ENCODE measurements around the gene ABI3BP. TPM values are rescaled to one million over a fixed set of nuclear protein-coding genes. Genes with fewer than 3 reads are reported as not detected.

The ABI3BP gene
- total and polyA plus RNA-seq, 2 donors (not counting 1 experiment from before 2014, with no cell fraction given) = 4.8 to 62.9 TPM

GRCh38 chr3:100744671-100745070 is 248.6 kb downstream of the ABI3BP start:
- no peaks in the 10 kb centered on the region for H3K27me3 ChIP-seq (ENCODE audit: control insufficient read depth, insufficient read depth, low read length)
- H3K4me3 ChIP-seq (replicated peaks in 1 of 4; ENCODE audit: control extremely low read depth in 1 of 4, insufficient read depth in 1 of 4, low read depth in 3 of 4, low read length in 4 of 4) = no peak overlapping the region
- no peaks in the 10 kb centered on the region for H3K9me3 ChIP-seq (ENCODE audit: control insufficient read depth, insufficient read depth, low read depth, low read length)
- no peaks in the 10 kb centered on the region for H3K79me2 ChIP-seq (ENCODE audit: control insufficient read depth, insufficient read depth, low read length)
- H3K27ac ChIP-seq (ENCODE audit: insufficient read depth, low read length) = no peak overlapping the region
- H3K4me2 ChIP-seq (ENCODE audit: extremely low read depth, insufficient read depth, low read length) = no peak overlapping the region
- no peak for DNase-seq (ENCODE audit: low read depth in 2 of 2)
- peaks cover 12% of the 10 kb centered on the region for H3K36me3 ChIP-seq (ENCODE audit: control insufficient read depth, insufficient read depth, low read length)
- TF ChIP-seq EZH2 (IDR thresholded peaks at IDR 0.05; ENCODE audit: low read length, missing control alignments) (no peak), CTCF (conservative IDR thresholded peaks at IDR 0.05 in 1 of 2, IDR thresholded peaks at IDR 0.05 in 1 of 2; ENCODE audit: low read depth in 1 of 2, low read length in 2 of 2) (no peak)
- H2AFZ ChIP-seq (ENCODE audit: low read length) = no peak overlapping the region
- H3K9ac ChIP-seq (ENCODE audit: insufficient read depth, low read length) = no peak overlapping the region
- H3K4me1 ChIP-seq (ENCODE audit: control insufficient read depth, extremely low read depth, insufficient read depth, low read length) = no peaks in the 10 kb centered on the region
- H4K20me1 ChIP-seq (ENCODE audit: control insufficient read depth, extremely low read depth, insufficient read depth, low read length) = no peaks in the 10 kb centered on the region

GRCh38 chr3:100743535-100743934 is 249.7 kb downstream of the ABI3BP start:
- Histone ChIP-seq H3K79me2 (ENCODE audit: control insufficient read depth, insufficient read depth, low read length) (no peaks in the 10 kb centered on the region), H3K4me3 (replicated peaks in 1 of 4; ENCODE audit: control extremely low read depth in 1 of 4, insufficient read depth in 1 of 4, low read depth in 3 of 4, low read length in 4 of 4) (no peak overlapping the region), H3K9me3 (ENCODE audit: control insufficient read depth, insufficient read depth, low read depth, low read length) (no peaks in the 10 kb centered on the region), H3K27ac (ENCODE audit: insufficient read depth, low read length) (no peak overlapping the region), H3K4me2 (ENCODE audit: extremely low read depth, insufficient read depth, low read length) (no peak overlapping the region), H4K20me1 (ENCODE audit: control insufficient read depth, extremely low read depth, insufficient read depth, low read length) (no peaks in the 10 kb centered on the region), H3K27me3 (ENCODE audit: control insufficient read depth, insufficient read depth, low read length) (no peaks in the 10 kb centered on the region), H3K9ac (ENCODE audit: insufficient read depth, low read length) (no peak overlapping the region), H3K4me1 (ENCODE audit: control insufficient read depth, extremely low read depth, insufficient read depth, low read length) (no peaks in the 10 kb centered on the region), H3K36me3 (ENCODE audit: control insufficient read depth, insufficient read depth, low read length) (peaks cover 11% of the 10 kb centered on the region), H2AFZ (ENCODE audit: low read length) (no peak overlapping the region)
- DNase-seq (ENCODE audit: low read depth in 2 of 2) = no peak
- TF ChIP-seq EZH2 (IDR thresholded peaks at IDR 0.05; ENCODE audit: low read length, missing control alignments) = no peak
- no peak for TF ChIP-seq CTCF (conservative IDR thresholded peaks at IDR 0.05 in 1 of 2, IDR thresholded peaks at IDR 0.05 in 1 of 2; ENCODE audit: low read depth in 1 of 2, low read length in 2 of 2)

GRCh38 chr3:100740207-100740606 is 253.0 kb downstream of the ABI3BP start:
- Histone ChIP-seq H3K27me3 (ENCODE audit: control insufficient read depth, insufficient read depth, low read length) (no peaks in the 10 kb centered on the region), H3K4me2 (ENCODE audit: extremely low read depth, insufficient read depth, low read length) (no peak overlapping the region), H3K79me2 (ENCODE audit: control insufficient read depth, insufficient read depth, low read length) (peaks cover 2% of the 10 kb centered on the region), H3K4me3 (replicated peaks in 1 of 4; ENCODE audit: control extremely low read depth in 1 of 4, insufficient read depth in 1 of 4, low read depth in 3 of 4, low read length in 4 of 4) (no peak overlapping the region), H3K27ac (ENCODE audit: insufficient read depth, low read length) (no peak overlapping the region), H3K4me1 (ENCODE audit: control insufficient read depth, extremely low read depth, insufficient read depth, low read length) (no peaks in the 10 kb centered on the region), H2AFZ (ENCODE audit: low read length) (no peak overlapping the region), H3K9me3 (ENCODE audit: control insufficient read depth, insufficient read depth, low read depth, low read length) (no peaks in the 10 kb centered on the region), H4K20me1 (ENCODE audit: control insufficient read depth, extremely low read depth, insufficient read depth, low read length) (no peaks in the 10 kb centered on the region), H3K36me3 (ENCODE audit: control insufficient read depth, insufficient read depth, low read length) (peaks cover 6% of the 10 kb centered on the region), H3K9ac (ENCODE audit: insufficient read depth, low read length) (no peak overlapping the region)
- TF ChIP-seq CTCF (conservative IDR thresholded peaks at IDR 0.05 in 1 of 2, IDR thresholded peaks at IDR 0.05 in 1 of 2; ENCODE audit: low read depth in 1 of 2, low read length in 2 of 2) (no peak), EZH2 (IDR thresholded peaks at IDR 0.05; ENCODE audit: low read length, missing control alignments) (no peak)
- DNase-seq (ENCODE audit: low read depth in 2 of 2) = no peak

Measured in fibroblast of lung (primary cell).